Central memory CD8-positive, alpha-beta T cell (primary cell): ENCODE measurements around the gene ACSM4.

Experiments
- ATAC-seq: fragments of 150-1000 bp; cut with Tn5 transposase; replicated peaks from 2 replicates; pipeline ENCODE4 v1.10.0; 2022; ENCODE audit warnings: mild to moderate bottlenecking, moderate FRiP score, moderate number of reproducible peaks; ENCODE audit not compliant: poor library complexity, severe bottlenecking; ENCODE audit errors: extremely low read depth
- DNase-seq, 2 donors: peaks; one replicate each; pipeline ENCODE4 v3.0.0; 2021; ENCODE audit warnings: low spot score in 2 of 2
- H3K27ac Mint-ChIP-seq: one replicate; pipeline ENCODE4 v1.8.0; 2022; ENCODE audit warnings: low read depth, mild to moderate bottlenecking, moderate library complexity, mixed read lengths
- H3K27me3 Mint-ChIP-seq: one replicate; pipeline ENCODE4 v1.8.0; 2022; ENCODE audit warnings: mixed read lengths
- H3K36me3 Mint-ChIP-seq: one replicate; pipeline ENCODE4 v1.8.0; 2022; ENCODE audit warnings: mild to moderate bottlenecking, moderate library complexity, mixed read lengths; ENCODE audit not compliant: insufficient read depth
- H3K4me1 Mint-ChIP-seq: one replicate; pipeline ENCODE4 v1.8.0; 2022; ENCODE audit warnings: mixed read lengths
- H3K4me3 Mint-ChIP-seq: one replicate; pipeline ENCODE4 v1.8.0; 2022; ENCODE audit warnings: mild to moderate bottlenecking, moderate library complexity, mixed read lengths
- H3K9me3 Mint-ChIP-seq: one replicate; pipeline ENCODE4 v1.8.0; 2022; ENCODE audit warnings: mixed read lengths

Gene ACSM4

DNA sequence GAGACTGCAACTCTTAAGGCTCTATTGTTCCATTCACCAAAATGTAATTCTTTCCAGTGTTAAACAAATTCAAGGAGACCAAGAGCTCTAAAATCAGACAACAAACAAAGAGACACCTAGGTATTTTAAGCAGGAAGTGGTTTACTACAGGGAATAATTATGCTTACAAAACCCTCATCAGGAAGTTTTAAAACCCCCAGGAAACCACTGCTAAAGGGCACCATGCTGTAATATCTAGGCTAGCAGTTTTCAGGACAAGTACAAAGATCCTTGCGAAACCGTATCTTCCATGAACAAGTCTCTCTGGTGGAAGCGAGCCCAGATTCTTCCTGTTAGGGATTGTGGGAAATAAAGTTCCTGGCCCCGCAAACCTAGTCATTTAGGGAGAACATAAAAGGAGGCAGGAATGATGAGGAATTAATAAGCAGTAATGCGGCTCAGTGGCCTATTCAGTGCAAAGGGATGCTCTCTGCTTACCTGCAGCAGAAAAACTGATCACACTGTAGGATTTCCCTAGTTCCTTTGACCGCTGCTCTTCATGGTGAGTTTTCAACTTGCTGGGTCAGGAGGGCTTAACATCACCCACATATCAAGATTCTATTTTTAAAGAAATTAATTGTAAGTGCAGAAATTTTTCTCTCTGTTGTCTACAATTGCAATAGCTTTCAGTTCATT lies 42.8 kb downstream of the ACSM4 start:
- peak overlapping the region; percentile 4 for H3K4me3 Mint-ChIP-seq
- DNase-seq (no peak), ATAC-seq (no peak)
- H3K27ac Mint-ChIP-seq: peak overlapping the region; percentile 80
- H3K27me3 Mint-ChIP-seq: no peaks in the 10 kb centered on the region
- H3K9me3 Mint-ChIP-seq: peaks cover 6% of the 10 kb centered on the region
- H3K4me1 Mint-ChIP-seq: peaks cover 31% of the 10 kb centered on the region
- peaks cover 3% of the 10 kb centered on the region for H3K36me3 Mint-ChIP-seq

DNA sequence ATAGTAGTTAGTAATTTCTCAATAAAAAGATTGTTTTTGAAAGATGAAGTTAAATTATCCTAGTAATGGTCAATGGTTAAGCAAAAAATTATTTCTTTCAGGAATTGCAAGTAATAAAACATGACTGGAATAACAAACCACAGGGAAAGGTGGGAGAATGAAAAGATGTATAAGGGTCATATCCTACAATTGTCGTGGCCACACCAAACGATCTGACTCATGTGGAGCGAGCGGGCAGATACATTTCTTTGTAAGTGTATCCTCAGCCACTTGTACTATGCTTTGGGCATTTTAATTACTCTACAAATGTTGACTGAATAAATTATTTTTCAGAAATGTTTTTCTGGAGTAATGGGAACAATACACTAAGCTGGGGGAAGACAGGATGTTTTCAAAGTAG lies 45.5 kb downstream of the ACSM4 start:
- peaks cover 16% of the 10 kb centered on the region for H3K27me3 Mint-ChIP-seq
- peaks cover 37% of the 10 kb centered on the region for H3K4me1 Mint-ChIP-seq
- ATAC-seq: no peak
- no peak overlapping the region for H3K4me3 Mint-ChIP-seq
- DNase-seq: no peak
- no peaks in the 10 kb centered on the region for H3K9me3 Mint-ChIP-seq
- peaks cover 3% of the 10 kb centered on the region for H3K36me3 Mint-ChIP-seq
- H3K27ac Mint-ChIP-seq: no peak overlapping the region

DNA sequence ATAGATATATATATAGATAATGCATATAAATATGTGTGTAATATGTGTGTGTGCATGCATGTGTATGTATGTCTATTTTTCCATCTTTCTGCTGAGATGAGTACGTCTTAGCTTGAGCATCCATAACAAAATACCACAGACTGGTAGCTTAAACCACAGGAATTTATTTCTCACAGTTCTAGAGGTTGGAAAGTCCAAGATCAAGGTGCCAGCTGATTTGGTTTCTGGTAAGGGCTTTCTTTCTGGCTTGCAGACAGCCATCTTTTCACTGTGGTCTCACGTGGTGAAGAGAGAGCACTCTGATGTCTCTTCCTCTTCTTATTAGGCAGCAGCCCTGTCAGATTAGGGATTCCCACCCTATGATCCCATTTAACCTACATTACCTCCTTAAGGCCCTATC lies 47.3 kb downstream of the ACSM4 start:
- Mint-ChIP-seq H3K27me3 (peaks cover 16% of the 10 kb centered on the region), H3K4me1 (peaks cover 28% of the 10 kb centered on the region), H3K36me3 (peaks cover 3% of the 10 kb centered on the region), H3K27ac (no peak overlapping the region), H3K9me3 (no peaks in the 10 kb centered on the region), H3K4me3 (no peak overlapping the region)
- ATAC-seq: no peak
- DNase-seq: no peak

DNA sequence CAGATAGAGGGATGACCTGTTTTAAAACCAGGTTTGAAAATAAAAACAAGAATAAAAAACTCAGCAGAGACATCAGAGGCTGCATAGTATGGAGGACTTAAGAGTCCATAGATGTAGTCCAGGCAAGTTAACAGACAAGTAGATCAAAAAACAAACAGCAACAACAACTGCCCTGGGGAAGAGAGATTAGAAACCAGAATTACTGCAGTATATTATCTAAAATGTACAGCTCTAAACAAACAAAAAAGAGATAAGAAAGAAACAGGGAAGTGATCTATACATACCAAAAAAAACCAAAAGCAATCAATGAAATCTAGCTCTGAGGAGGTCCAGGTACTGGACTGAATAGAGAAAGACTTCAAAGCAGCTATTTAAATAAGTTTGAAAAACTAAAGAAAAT lies 48.8 kb downstream of the ACSM4 start:
- Mint-ChIP-seq H3K36me3 (no peaks in the 10 kb centered on the region), H3K27me3 (peaks cover 16% of the 10 kb centered on the region), H3K4me1 (peaks cover 22% of the 10 kb centered on the region), H3K9me3 (no peaks in the 10 kb centered on the region), H3K27ac (no peak overlapping the region), H3K4me3 (no peak overlapping the region)
- ATAC-seq: no peak
- no peak for DNase-seq

DNA sequence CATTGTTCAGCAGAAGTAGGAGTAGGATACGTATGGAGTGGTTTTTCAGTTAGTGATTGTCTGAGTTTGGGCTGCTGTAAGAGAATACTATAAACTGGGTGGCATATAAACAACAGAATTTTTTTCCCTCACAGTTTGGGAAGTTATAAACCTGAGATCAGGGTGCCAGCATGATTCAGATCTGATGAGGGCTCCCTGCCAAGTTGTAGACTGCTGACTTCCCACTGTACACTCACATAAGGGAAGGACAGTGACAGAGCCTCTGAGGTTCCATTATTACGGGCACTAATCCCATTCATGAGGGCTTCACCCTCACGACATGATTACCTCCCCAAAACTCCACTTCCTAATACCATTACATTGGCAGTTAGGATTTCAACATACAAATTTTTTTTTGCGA lies 50.7 kb downstream of the ACSM4 start:
- ATAC-seq: no peak
- H3K4me3 Mint-ChIP-seq: no peak overlapping the region
- no peaks in the 10 kb centered on the region for H3K9me3 Mint-ChIP-seq
- no peak overlapping the region for H3K27ac Mint-ChIP-seq
- H3K4me1 Mint-ChIP-seq: peaks cover 20% of the 10 kb centered on the region
- DNase-seq: no peak
- H3K36me3 Mint-ChIP-seq: no peaks in the 10 kb centered on the region
- H3K27me3 Mint-ChIP-seq: peaks cover 16% of the 10 kb centered on the region

DNA sequence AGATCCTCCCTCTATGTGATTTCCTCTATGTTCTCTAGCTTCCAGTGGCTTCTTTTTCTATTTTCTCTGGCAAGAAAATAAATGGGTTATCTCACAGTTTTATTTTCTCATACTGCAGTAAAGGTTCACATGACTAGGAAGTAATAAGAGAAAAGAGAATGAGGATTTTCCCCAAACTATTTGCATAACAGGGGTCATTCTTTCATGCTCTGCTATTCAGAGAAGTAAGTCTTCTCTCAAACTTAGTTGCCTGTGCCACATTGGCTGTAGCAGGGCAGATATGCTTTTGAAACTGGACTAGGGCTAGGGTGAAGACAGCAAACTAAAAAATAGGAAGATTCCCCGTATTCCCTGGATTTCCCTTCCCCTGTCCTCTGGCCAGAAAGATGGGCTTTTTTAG lies 57.4 kb downstream of the ACSM4 start:
- Mint-ChIP-seq H3K4me1 (no peaks in the 10 kb centered on the region), H3K9me3 (no peaks in the 10 kb centered on the region), H3K27me3 (no peaks in the 10 kb centered on the region), H3K36me3 (no peaks in the 10 kb centered on the region), H3K27ac (no peak overlapping the region), H3K4me3 (no peak overlapping the region)
- DNase-seq (no peak), ATAC-seq (no peak)

DNA sequence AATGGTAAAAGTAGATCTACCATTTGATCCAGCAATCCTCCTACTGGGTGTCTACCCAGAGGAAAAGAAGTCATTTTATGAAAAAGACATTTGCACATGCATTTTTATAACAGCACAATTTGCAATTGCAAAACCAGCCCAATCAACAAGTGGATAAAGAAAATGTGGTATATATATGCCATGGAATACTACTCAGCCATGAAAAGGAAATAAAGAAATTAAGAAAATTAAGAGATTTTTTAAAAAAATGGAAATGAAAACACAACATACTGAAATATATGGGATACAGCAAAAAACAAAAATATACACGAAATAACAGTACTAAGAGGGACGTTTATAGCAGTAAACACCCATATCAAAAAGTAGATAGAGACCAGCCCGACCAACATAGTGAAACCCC lies 58.9 kb downstream of the ACSM4 start:
- Mint-ChIP-seq H3K27me3 (no peaks in the 10 kb centered on the region), H3K27ac (no peak overlapping the region), H3K4me3 (no peak overlapping the region), H3K9me3 (no peaks in the 10 kb centered on the region), H3K36me3 (no peaks in the 10 kb centered on the region), H3K4me1 (no peaks in the 10 kb centered on the region)
- DNase-seq: no peak
- no peak for ATAC-seq

DNA sequence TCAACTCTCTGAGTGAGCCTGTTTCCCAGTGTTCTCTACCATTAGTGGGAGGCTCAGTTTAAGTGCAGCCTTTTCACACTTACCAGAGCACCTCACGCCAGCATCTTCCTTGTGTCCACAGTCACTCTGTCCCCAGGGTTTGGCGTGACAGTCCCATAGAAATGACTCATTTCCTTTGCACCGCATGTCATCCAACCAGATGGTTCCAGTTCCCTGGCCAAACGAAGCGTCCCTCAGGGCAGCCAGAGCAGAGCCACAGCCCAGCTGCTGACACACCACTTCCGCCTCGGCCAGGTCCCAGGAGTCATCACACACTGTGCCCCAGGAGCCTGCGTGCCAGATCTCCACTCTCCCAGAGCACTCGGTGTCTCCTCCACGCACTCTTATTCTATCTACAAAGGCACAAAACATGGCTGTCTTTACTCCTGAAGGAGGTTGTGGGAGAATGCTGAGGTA lies 65.4 kb downstream of the ACSM4 start:
- ATAC-seq: no peak
- Mint-ChIP-seq H3K4me1 (no peaks in the 10 kb centered on the region), H3K9me3 (no peaks in the 10 kb centered on the region), H3K36me3 (no peaks in the 10 kb centered on the region), H3K27me3 (peaks cover 19% of the 10 kb centered on the region), H3K4me3 (no peak overlapping the region), H3K27ac (no peak overlapping the region)
- DNase-seq: no peak

DNA sequence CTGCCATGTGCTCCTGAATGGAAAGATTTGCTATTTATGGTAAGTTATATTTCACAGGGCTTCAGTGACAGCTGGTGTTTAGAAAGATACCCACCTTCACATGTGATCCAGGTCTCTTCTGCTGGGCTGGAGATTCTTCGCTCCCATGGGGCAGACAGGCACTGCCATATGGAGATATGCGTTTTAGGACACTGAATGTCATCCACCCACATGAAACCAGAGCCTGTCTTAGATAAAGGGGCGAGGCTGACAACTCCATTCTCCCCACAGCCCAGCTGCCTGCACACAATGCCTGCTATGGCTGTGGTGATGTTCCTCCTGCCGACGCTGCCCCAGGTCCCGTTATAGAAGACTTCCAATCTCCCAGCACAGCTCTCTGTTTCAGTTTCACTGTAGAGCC lies 69.4 kb downstream of the ACSM4 start:
- H3K4me3 Mint-ChIP-seq: no peak overlapping the region
- ATAC-seq: no peak
- DNase-seq: no peak
- peaks cover 19% of the 10 kb centered on the region for H3K27me3 Mint-ChIP-seq
- no peaks in the 10 kb centered on the region for H3K36me3 Mint-ChIP-seq
- no peak overlapping the region for H3K27ac Mint-ChIP-seq
- H3K4me1 Mint-ChIP-seq: no peaks in the 10 kb centered on the region
- no peaks in the 10 kb centered on the region for H3K9me3 Mint-ChIP-seq

DNA sequence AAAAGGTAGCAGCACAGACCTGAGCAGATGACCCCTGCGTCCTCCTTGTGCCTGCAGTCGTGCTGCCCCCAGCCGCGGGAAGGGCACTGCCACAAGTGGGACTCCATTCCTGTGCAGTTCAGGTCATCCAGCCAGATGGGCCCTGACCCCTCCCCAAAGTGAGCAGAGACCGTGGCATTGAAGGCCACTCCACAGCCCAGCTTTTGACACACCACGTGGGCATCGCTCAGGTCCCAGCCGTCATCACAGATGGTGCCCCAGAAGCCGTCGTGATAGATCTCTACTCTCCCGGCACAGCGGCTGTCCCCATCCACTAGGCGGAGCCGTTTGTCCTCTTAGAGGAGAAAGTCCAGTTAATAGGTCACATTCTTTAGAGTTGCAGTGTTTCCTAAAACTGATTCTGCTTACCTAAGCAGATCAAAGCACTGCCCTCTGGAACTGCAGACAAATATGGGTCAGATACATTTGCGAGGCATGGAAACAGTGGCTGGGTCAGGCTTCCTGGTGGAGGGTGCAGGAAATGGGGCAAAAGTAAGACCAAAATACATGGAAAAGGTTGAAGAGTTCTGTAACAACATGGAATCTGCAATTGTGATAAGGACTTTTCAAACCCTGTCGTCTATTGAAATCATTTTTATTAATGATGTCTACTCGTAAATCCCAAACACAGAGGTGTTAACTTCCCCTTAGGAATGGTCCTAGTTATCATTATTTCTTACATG lies 70.7 kb downstream of the ACSM4 start:
- DNase-seq (no peak), ATAC-seq (no peak)
- H3K36me3 Mint-ChIP-seq: no peaks in the 10 kb centered on the region
- no peak overlapping the region for H3K4me3 Mint-ChIP-seq
- H3K9me3 Mint-ChIP-seq: no peaks in the 10 kb centered on the region
- no peaks in the 10 kb centered on the region for H3K4me1 Mint-ChIP-seq
- peaks cover 12% of the 10 kb centered on the region for H3K27me3 Mint-ChIP-seq
- no peak overlapping the region for H3K27ac Mint-ChIP-seq

DNA sequence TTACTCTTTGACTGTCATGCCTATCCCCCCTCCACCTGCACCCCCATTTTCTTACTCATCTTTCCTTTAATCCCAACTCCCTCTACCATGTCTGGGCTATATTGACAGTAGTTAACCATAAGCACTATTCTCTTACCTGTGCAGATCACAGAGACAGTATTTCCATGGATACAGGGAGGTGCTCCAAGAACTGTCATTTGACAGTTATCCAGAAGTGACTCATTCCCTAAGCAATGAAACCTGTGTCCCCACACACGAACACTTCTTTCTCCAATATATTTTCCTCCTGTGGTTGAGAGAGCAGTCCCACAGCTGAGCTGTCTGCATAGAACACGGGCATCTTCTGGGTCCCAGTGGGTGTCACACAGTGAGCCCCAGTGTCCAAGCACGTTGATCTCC lies 71.3 kb downstream of the ACSM4 start:
- Mint-ChIP-seq H3K9me3 (no peaks in the 10 kb centered on the region), H3K4me1 (no peaks in the 10 kb centered on the region), H3K4me3 (no peak overlapping the region), H3K36me3 (no peaks in the 10 kb centered on the region), H3K27ac (no peak overlapping the region), H3K27me3 (peaks cover 11% of the 10 kb centered on the region)
- ATAC-seq (no peak), DNase-seq (no peak)

DNA sequence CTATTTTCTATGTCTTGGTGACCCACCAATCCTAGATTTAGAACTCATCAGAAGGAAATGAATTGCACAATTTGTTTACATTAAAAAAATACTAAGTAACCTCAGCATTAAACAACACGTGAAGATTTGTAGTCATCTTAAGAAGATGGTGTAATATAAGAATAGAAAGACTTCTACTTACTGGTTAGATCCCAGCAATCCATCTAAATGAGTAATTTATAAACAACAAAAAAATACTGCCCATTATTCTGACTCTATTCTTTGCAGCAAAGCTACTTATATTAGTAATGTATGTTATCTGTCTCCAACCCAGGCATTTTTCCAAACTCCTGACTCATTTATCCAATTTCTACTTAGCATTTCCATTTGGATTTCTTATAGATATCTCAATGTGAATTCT lies 72.3 kb downstream of the ACSM4 start:
- DNase-seq (no peak), ATAC-seq (no peak)
- H3K36me3 Mint-ChIP-seq: no peaks in the 10 kb centered on the region
- no peak overlapping the region for H3K27ac Mint-ChIP-seq
- no peak overlapping the region for H3K4me3 Mint-ChIP-seq
- peaks cover under 1% of the 10 kb centered on the region for H3K27me3 Mint-ChIP-seq
- H3K9me3 Mint-ChIP-seq: no peaks in the 10 kb centered on the region
- no peaks in the 10 kb centered on the region for H3K4me1 Mint-ChIP-seq
